ENCODE results near the gene PRKAG2. TPM values are rescaled to one million over a fixed set of nuclear protein-coding genes. Genes with fewer than 3 reads are reported as not detected.
A peak's percentile ranks its signal among the peaks of the same experiment; 100 is the strongest.

The PRKAG2 gene
- total RNA-seq, 4 donors from 2014 or later, result 19.5 to 30.8 (median 27.6) TPM

DNA sequence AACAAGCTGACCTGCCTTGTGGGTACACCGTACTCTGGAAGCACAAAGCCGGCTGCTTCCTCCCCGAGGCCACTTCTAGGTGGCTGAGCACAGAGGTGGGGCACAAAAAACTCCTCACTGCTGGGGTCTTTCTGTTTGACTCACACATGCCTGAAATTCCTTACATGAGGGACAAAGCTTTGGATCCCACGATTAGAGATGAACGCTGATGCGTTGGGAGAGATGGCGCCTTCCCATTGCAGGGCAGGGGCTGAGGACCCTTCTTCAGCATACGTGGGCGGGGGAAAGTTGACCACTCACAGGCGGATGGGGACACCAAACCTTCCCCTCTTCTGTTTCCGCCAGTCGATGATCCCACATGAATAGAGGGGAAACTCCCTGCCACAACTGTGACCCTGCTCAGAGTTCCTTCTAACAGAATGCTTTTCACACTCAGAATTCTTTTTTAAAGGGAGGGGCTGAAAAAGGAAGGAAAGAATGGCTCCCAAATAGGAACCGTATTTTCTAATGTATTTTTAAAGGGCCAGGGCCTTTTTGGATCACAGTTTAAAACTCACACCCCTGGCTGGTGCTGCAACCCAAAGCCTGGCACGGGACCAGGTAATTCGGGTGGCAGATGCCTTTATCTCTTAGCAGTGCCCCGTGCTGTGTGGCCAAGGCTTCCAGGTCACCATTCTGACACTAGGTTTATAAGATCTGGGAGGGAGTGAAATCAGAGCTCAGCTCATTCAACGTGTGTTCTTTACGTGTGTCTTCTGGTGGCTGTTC, 134.0 kb downstream of the PRKAG2 start:
- 60 to 65% methylated on average over 18 of the region's 18 CpGs for WGBS, 2 donors
- Histone ChIP-seq H3K9me3 (no peaks in the 10 kb centered on the region), H3K27ac (no peak overlapping the region), H3K27me3 (no peaks in the 10 kb centered on the region), H3K4me3 (replicated peaks in 1 of 3) (no peak overlapping the region), H3K4me1 (peaks cover 10 to 18% of the 10 kb centered on the region in 2 donors), H3K36me3 (no peaks in the 10 kb centered on the region)
- TF ChIP-seq POLR2A (IDR thresholded peaks at IDR 0.05), result no peak
- TF ChIP-seq, protein P1, sequence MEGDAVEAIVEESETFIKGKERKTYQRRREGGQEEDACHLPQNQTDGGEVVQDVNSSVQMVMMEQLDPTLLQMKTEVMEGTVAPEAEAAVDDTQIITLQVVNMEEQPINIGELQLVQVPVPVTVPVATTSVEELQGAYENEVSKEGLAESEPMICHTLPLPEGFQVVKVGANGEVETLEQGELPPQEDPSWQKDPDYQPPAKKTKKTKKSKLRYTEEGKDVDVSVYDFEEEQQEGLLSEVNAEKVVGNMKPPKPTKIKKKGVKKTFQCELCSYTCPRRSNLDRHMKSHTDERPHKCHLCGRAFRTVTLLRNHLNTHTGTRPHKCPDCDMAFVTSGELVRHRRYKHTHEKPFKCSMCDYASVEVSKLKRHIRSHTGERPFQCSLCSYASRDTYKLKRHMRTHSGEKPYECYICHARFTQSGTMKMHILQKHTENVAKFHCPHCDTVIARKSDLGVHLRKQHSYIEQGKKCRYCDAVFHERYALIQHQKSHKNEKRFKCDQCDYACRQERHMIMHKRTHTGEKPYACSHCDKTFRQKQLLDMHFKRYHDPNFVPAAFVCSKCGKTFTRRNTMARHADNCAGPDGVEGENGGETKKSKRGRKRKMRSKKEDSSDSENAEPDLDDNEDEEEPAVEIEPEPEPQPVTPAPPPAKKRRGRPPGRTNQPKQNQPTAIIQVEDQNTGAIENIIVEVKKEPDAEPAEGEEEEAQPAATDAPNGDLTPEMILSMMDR (IDR thresholded peaks at IDR 0.05), result no peak
- intact Hi-C loops (cut with DNase I), result no loop called here
- no peak for DNase-seq

DNA sequence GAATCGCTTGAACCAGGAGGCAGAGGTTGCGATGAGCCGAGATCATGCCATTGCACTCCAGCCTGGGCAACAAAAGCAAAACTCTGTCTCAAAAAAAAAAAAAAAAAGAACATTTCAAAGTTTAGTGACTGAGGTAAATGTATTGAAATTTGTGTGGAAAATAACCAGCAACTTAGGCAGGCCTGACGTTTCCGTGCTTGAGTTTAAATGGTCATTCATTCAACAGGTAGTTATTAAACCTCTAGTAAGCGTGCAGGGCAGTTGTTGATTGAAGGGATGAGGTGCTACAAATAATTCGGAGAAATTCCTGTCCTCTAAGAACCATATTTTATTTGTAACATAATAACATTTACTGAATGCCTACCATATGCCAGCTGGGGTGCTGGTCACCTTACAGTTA, 135.3 kb downstream of the PRKAG2 start:
- no peak overlapping the region for H3K27ac ChIP-seq
- intact Hi-C loops (cut with DNase I), result no loop called here
- H3K4me3 ChIP-seq (replicated peaks in 1 of 3), result no peak overlapping the region
- H3K9me3 ChIP-seq, result no peaks in the 10 kb centered on the region
- DNase-seq, result no peak
- no peaks in the 10 kb centered on the region for H3K27me3 ChIP-seq
- WGBS, 2 donors, result 94 to 96% methylated on average over 7 of the region's 7 CpGs
- peaks cover 17 to 25% of the 10 kb centered on the region in 2 donors for H3K4me1 ChIP-seq
- no peak for TF ChIP-seq POLR2A (IDR thresholded peaks at IDR 0.05)
- TF ChIP-seq, protein P1 (IDR thresholded peaks at IDR 0.05), result no peak
- H3K36me3 ChIP-seq, result no peaks in the 10 kb centered on the region

DNA sequence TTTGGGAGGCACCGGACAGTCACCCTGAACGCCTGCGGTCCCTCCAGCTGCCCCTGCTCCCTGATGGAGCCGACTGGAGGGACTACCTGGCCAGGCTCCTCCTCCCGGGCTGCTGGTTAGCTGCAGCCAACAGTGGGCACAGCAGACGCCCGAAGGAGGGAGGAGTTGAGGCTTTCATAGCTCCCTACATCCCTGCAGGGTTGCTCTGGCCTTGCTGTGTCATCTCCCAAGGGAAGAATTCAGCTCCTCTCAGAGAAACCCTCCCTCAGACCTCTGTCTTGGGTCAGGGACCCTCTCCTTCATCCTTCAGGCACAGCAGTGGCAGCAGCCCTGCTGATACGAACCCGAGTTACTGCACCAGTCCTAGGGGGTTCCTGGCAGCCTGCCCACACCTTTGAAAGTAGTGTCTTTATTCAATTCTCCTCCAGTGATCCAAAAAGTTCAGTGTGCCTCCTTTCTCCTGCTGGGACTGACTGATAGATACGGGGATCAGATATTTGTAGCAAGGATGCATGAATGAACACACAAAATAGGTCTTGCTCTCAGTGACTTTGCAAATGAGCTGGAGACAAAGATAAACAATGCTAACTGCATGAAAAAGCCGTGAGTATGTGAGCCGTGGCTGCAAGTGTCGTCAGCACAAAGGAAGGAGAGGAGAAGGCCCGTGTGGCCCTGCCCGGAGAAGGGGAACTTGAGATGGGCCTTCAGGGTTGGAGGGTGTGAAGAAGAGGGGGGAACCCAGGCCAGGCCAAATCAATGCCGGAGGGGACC, 136.6 kb downstream of the PRKAG2 start:
- Histone ChIP-seq H3K9me3 (no peaks in the 10 kb centered on the region), H3K4me3 (replicated peaks in 1 of 3) (no peak overlapping the region), H3K27ac (peak overlapping the region; percentile 29 to 57 (median 50)), H3K27me3 (no peaks in the 10 kb centered on the region), H3K36me3 (no peaks in the 10 kb centered on the region), H3K4me1 (peaks cover 26 to 32% of the 10 kb centered on the region in 2 donors)
- no peak for TF ChIP-seq POLR2A (IDR thresholded peaks at IDR 0.05)
- TF ChIP-seq, protein P1 (IDR thresholded peaks at IDR 0.05), result no peak
- WGBS, 2 donors, result 51 to 64% methylated on average over 14 to 16 of the region's 16 CpGs
- DNase-seq, result peak; percentile 59 to 73
- intact Hi-C loops (cut with DNase I), result no loop called here

DNA sequence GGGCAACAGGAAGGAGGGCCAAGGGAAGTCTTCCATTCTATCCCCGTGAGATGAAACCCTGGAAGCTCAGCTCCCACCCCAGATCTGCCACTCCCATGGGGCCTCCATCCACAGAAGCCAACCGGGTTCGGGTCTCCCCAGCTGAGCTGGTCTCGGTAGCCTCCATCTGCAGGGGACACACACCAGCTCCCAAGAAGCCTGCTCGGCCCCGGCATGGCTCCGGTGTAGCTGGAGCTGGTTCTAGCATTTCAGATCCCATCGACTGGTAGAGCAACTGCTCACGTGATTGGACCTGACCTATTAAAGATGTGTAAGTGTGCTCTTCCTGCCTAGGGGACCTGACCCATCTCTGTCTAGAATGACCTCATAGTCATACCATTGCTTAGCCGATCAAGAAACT, 138.0 kb downstream of the PRKAG2 start:
- TF ChIP-seq, protein P1 (IDR thresholded peaks at IDR 0.05), result no peak
- intact Hi-C loops (cut with DNase I), result no loop called here
- no peak for DNase-seq
- Histone ChIP-seq H3K36me3 (no peaks in the 10 kb centered on the region), H3K4me1 (peaks cover 26 to 34% of the 10 kb centered on the region in 2 donors), H3K27ac (no peak overlapping the region), H3K9me3 (no peaks in the 10 kb centered on the region), H3K27me3 (no peaks in the 10 kb centered on the region), H3K4me3 (replicated peaks in 1 of 3) (no peak overlapping the region)
- 91 to 99% methylated on average over 4 to 10 of the region's 10 CpGs for WGBS, 2 donors

All from thyroid gland (tissue), 4 donors.